Calu3 (cell line): ENCODE measurements around the gene BMERB1. TPM values are rescaled to one million over a fixed set of nuclear protein-coding genes. Genes with fewer than 3 reads are reported as not detected.
"Not testable (repeated sequence)": the region's sequence is repeated elsewhere in the genome, so short reads cannot be mapped to it uniquely, and the experiment has no call there.

ENCODE experiments used
- BruUV-seq: library from RNA; stranded (reverse); fragments of 400-500 nt; replicated peaks from 2 replicates; lab custom pipeline; 2021; lab: Mats Ljungman, UMichigan
- CTCF ChIA-PET: fragments of 300-600 bp; sonication (Branson Sonifier 250); formaldehyde crosslinking; loops from one replicate; lab custom pipeline; 2022; ENCODE audit warnings: antibody characterized with exemption; lab: Charles Lee
- DNase-seq: peaks from one replicate; pipeline ENCODE4 v3.0.0; 2022
- H3K27ac Mint-ChIP-seq: one replicate; pipeline ENCODE4 v1.8.0; 2022; ENCODE audit warnings: mixed read lengths; ENCODE audit not compliant: unreplicated experiment
- H3K27me3 Mint-ChIP-seq: one replicate; pipeline ENCODE4 v1.8.0; 2022; ENCODE audit warnings: mixed read lengths; ENCODE audit not compliant: unreplicated experiment
- H3K36me3 Mint-ChIP-seq: one replicate; pipeline ENCODE4 v1.8.0; 2022; ENCODE audit warnings: mild to moderate bottlenecking, moderate library complexity, mixed read lengths; ENCODE audit not compliant: insufficient read depth, unreplicated experiment
- H3K4me1 Mint-ChIP-seq: one replicate; pipeline ENCODE4 v1.8.0; 2022; ENCODE audit warnings: mild to moderate bottlenecking, low read depth, mixed read lengths; ENCODE audit not compliant: unreplicated experiment
- H3K4me3 Mint-ChIP-seq: one replicate; pipeline ENCODE4 v1.8.0; 2022; ENCODE audit warnings: mild to moderate bottlenecking, low read depth, moderate library complexity, mixed read lengths; ENCODE audit not compliant: unreplicated experiment
- H3K9me3 Mint-ChIP-seq: one replicate; pipeline ENCODE4 v1.8.0; 2022; ENCODE audit warnings: low read depth, mixed read lengths; ENCODE audit not compliant: unreplicated experiment
- intact Hi-C: fragments of 100-400 bp; cut with micrococcal nuclease; formaldehyde crosslinking; loops from one replicate; pipeline ENCODE4 v1.10.0; 2022; ENCODE audit not compliant: unreplicated experiment
- total RNA-seq: library from RNA; stranded (reverse); gene quantifications from 2 replicates; pipeline ENCODE4 v1.2.3, GENCODE V29; 2022
- TF ChIP-seq, protein P1 (sequence below): fragments of 200-600 bp; IDR thresholded peaks from one replicate; pipeline ENCODE4 v1.8.0; 2022; ENCODE audit warnings: antibody characterized with exemption; ENCODE audit not compliant: unreplicated experiment

The BMERB1 gene
- total RNA-seq, 1 experiment from 2014 or later: 3.0 TPM

DNA sequence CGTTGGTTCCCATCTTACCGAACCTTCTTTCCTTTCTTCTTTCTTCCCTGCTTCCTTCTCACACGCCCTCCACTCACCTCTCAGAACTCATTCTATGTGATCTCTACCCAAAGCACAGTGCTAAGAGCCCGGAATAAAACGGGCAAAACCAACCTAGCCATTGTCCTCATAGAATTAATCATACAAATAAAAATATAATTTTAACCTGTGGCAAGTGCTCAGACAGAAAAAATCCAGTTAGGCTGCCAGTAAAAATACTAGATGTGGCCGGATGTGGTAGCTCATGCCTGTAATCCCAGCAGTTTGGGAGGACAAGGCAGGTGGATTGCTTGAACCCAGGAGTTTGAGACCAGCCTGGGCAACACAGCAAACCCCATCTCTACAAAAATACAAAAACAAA lies 27.0 kb downstream of the BMERB1 start:
- H3K36me3 Mint-ChIP-seq: no peaks in the 10 kb centered on the region
- peaks cover 9% of the 10 kb centered on the region for H3K4me1 Mint-ChIP-seq
- DNase-seq: no peak
- no peaks in the 10 kb centered on the region for H3K9me3 Mint-ChIP-seq
- intact Hi-C loops: no loop called here
- H3K27ac Mint-ChIP-seq: no peak overlapping the region
- BruUV-seq: no TSS peak
- no peak overlapping the region for H3K4me3 Mint-ChIP-seq
- H3K27me3 Mint-ChIP-seq: no peaks in the 10 kb centered on the region
- TF ChIP-seq, protein P1, sequence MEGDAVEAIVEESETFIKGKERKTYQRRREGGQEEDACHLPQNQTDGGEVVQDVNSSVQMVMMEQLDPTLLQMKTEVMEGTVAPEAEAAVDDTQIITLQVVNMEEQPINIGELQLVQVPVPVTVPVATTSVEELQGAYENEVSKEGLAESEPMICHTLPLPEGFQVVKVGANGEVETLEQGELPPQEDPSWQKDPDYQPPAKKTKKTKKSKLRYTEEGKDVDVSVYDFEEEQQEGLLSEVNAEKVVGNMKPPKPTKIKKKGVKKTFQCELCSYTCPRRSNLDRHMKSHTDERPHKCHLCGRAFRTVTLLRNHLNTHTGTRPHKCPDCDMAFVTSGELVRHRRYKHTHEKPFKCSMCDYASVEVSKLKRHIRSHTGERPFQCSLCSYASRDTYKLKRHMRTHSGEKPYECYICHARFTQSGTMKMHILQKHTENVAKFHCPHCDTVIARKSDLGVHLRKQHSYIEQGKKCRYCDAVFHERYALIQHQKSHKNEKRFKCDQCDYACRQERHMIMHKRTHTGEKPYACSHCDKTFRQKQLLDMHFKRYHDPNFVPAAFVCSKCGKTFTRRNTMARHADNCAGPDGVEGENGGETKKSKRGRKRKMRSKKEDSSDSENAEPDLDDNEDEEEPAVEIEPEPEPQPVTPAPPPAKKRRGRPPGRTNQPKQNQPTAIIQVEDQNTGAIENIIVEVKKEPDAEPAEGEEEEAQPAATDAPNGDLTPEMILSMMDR: no peak
- CTCF ChIA-PET: interaction anchor here (1.0 kb wide), 1 partner anchor 34 kb away, joined by 3 read pairs; no protein-coding TSS in a partner anchor

GRCh38 chr16:15464401-15465186 lies 30.2 kb downstream of the BMERB1 start:
- DNase-seq: no peak
- intact Hi-C loops: no loop called here
- CTCF ChIA-PET: no interaction called here
- peaks cover 9% of the 10 kb centered on the region for H3K4me1 Mint-ChIP-seq
- TF ChIP-seq, protein P1: no peak
- no peak overlapping the region for H3K27ac Mint-ChIP-seq
- no peaks in the 10 kb centered on the region for H3K36me3 Mint-ChIP-seq
- no peak overlapping the region for H3K4me3 Mint-ChIP-seq
- no TSS peak for BruUV-seq
- no peaks in the 10 kb centered on the region for H3K9me3 Mint-ChIP-seq
- H3K27me3 Mint-ChIP-seq: no peaks in the 10 kb centered on the region

- Mint-ChIP-seq H3K9me3 (no peaks in the 10 kb centered on the region), H3K4me3 (no peak overlapping the region), H3K27ac (no peak overlapping the region), H3K36me3 (no peaks in the 10 kb centered on the region), H3K27me3 (no peaks in the 10 kb centered on the region), H3K4me1 (peaks cover 9% of the 10 kb centered on the region)
- TF ChIP-seq, protein P1: no peak
- BruUV-seq: no TSS peak
- intact Hi-C loops: loop anchor here (2.0 kb wide), 1 partner anchor 39 kb away; no protein-coding TSS in a partner anchor
- CTCF ChIA-PET: no interaction called here
- DNase-seq: no peak
These were observed 31.7 kb downstream of the BMERB1 start for GRCh38 chr16:15466131-15466530.

DNA sequence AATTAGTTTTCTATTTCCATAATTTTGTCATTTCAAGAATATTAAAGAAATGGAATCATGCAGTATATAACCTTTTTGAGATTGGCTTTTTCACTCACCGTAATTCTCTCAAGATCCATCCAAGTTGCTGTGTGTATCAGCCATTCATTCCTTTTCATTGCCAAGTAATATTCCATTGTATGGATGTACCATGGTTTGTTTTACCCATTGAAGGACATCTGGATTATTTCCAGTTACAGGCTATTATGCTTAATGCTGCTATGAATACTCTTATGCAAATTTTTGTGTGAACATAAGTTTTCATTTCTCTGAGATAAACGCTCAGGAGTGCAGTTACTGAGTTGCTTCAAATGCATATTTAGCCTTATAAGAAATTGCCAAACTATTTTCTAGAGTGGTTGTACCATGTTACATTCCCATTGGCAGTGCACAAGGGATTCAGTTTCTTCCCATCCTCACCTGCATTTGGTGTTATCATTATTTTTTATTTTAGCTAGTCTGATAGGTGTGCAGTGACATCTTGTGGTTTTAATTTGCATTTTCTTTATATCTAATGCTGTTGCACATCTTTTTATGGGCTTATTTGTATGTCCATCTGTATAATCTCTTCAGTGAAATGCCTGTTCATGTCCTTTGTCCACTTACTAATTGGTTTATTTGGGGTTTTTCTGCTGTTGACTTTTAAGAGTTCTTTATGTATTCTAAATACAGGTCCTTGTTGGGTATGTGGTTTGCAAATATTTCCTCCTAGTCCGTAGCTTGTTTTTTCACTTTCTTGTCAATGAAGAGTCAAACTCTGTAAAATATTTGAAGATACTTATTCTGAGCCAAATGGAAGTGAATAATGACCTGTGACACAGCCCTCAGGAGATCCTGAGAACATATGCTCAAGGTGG lies 32.7 kb downstream of the BMERB1 start:
- H3K9me3 Mint-ChIP-seq: no peaks in the 10 kb centered on the region
- no peaks in the 10 kb centered on the region for H3K27me3 Mint-ChIP-seq
- no TSS peak for BruUV-seq
- CTCF ChIA-PET: interaction anchor here (0.7 to 1.4 kb wide), 4 partner anchors 24 to 354 kb away, joined by 3 to 11 read pairs (median 5); no protein-coding TSS in a partner anchor
- intact Hi-C loops: loop anchor here (2.0 kb wide), 1 partner anchor 40 kb away; no protein-coding TSS in a partner anchor
- DNase-seq: no peak
- TF ChIP-seq, protein P1: peak; percentile 50
- H3K4me3 Mint-ChIP-seq: no peak overlapping the region
- H3K36me3 Mint-ChIP-seq: no peaks in the 10 kb centered on the region
- no peak overlapping the region for H3K27ac Mint-ChIP-seq
- H3K4me1 Mint-ChIP-seq: peaks cover 8% of the 10 kb centered on the region

DNA sequence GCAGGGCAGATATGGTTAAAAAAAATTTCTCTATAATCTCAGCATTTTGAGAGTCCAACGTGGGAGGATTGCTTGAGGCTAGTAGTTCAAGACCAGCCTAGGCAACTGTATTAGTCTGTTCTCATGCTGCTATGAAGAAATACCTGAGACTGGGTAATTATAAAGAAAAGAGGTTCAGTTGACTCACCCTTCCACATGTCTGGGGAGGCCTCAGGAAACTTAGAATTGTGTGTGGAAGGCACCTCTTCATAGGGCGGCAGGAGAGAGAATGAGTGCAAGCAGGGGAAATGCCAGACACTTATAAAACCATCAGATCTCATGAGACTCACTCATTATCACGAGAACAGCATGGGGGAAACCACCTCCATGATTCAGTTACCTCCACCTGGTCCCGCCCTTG lies 42.6 kb downstream of the BMERB1 start:
- H3K9me3 Mint-ChIP-seq, H3K36me3 Mint-ChIP-seq, H3K27ac Mint-ChIP-seq, DNase-seq, H3K4me1 Mint-ChIP-seq, BruUV-seq, H3K4me3 Mint-ChIP-seq, intact Hi-C loops, H3K27me3 Mint-ChIP-seq, CTCF ChIA-PET: not testable (repeated sequence)
